Endothelial cell of hepatic sinusoid (primary cell): ENCODE measurements around the gene PTPN4.

Source experiments
- in situ Hi-C: cut with HindIII; loops from 2 replicates; pipeline ENCODE4 v1.10.0; 2017; ENCODE audit warnings: low sequenced_read_pairs

Gene PTPN4, protein sequence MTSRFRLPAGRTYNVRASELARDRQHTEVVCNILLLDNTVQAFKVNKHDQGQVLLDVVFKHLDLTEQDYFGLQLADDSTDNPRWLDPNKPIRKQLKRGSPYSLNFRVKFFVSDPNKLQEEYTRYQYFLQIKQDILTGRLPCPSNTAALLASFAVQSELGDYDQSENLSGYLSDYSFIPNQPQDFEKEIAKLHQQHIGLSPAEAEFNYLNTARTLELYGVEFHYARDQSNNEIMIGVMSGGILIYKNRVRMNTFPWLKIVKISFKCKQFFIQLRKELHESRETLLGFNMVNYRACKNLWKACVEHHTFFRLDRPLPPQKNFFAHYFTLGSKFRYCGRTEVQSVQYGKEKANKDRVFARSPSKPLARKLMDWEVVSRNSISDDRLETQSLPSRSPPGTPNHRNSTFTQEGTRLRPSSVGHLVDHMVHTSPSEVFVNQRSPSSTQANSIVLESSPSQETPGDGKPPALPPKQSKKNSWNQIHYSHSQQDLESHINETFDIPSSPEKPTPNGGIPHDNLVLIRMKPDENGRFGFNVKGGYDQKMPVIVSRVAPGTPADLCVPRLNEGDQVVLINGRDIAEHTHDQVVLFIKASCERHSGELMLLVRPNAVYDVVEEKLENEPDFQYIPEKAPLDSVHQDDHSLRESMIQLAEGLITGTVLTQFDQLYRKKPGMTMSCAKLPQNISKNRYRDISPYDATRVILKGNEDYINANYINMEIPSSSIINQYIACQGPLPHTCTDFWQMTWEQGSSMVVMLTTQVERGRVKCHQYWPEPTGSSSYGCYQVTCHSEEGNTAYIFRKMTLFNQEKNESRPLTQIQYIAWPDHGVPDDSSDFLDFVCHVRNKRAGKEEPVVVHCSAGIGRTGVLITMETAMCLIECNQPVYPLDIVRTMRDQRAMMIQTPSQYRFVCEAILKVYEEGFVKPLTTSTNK

DNA sequence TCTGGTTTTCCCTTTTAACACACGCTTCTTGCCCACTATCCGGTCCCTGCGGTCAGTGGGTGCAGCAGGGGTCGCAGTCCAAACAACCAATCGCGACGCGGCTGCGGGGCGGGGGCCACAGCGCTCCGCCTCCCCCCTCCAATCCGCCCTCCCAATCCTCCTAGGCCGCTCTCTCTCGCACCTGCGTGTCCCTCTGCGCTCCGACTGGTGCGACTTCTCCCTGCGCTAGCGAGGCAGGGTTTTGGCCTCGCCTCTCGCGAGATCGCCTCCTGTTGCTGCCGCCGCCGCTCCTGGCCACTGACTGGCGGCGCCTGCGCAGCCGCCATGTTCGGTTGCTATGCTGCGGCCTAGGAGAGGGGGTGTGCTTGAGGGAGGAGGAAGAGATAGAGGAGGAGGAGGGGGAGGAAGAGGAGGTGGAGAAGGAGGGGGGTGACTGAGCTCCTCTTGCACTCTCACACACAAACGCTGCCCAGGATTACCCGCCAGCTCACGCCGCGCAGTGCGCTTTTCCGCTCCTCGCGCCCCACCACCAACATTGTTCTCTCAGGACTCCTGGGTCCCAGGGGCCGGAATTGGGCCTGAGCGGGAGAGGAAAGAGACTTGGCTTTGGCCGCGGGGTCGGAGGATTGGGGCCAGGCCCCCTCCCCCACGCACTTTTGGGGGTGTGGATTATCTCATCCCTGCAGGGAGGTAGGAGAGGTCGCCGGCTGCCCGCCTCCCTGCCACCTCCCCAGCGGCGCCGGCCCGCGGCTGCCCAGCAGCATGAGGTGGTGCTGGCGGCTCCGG is at the start of gene PTPN4:
Gene PTPN4, plus strand, starts transcription at position 472 of the 786 bp plus-strand sequence. CDS start 49,932 bp downstream, outside the sequence.
- in situ Hi-C loops = no loop called here

DNA sequence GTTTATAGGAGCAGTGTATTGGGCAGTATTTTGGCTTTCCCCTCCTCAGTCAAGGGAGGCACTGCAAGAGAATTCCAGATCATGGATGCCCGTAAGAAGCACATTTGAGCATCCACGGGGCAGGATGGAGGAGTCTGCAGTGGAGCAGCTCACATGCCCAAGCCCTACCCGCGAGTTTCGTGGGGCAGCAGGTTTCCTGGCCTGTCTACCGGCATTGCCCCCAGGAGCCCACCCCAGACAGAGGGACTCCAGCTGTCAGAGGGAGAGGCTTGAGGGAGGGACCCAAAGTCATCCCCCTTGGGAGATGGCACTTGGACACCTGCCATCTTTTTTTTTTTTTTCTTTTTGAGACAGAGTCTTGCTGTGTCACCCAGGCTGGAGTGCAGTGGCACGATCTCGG is 49.4 kb upstream of the PTPN4 start:
- in situ Hi-C loops = no loop called here

DNA sequence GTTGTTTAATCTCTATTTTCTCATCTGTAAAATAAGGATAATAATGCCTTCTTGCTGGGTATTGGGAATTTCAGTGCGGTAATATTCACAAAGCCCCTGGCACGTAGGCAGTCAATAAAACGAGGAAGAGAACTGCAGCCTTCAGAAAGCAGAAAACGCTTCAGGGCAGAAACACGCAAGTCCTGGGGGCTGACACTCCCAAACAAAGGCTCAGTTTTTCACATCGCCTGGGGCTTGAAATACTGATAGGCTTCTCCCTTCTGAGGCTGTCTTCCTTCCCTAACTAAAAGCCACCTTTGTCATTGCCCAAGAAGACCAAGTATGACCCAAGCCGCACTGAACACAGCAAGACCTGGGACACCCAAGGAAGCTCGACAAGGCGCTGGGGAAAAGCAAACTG is 48.4 kb upstream of the PTPN4 start:
- in situ Hi-C loops = no loop called here

DNA sequence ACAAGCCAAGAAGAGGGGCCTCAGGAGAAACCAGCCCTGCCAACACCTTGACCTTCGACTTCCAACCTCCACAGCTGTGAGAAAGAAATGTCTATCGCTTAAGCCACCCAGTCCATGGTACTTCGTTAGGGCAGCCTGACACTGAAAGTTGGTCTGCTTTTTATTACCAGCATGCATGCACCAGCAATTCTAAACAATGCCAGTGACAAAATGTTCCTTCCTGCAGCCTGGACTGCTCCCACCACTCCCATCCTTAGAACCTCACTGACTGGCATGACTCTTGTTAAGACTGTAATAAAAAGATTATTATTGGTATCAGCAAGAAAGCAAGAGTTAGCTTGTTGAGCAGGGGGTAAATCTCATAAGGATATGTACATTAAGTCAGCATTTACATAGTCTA is 47.2 kb upstream of the PTPN4 start:
- in situ Hi-C loops = no loop called here

DNA sequence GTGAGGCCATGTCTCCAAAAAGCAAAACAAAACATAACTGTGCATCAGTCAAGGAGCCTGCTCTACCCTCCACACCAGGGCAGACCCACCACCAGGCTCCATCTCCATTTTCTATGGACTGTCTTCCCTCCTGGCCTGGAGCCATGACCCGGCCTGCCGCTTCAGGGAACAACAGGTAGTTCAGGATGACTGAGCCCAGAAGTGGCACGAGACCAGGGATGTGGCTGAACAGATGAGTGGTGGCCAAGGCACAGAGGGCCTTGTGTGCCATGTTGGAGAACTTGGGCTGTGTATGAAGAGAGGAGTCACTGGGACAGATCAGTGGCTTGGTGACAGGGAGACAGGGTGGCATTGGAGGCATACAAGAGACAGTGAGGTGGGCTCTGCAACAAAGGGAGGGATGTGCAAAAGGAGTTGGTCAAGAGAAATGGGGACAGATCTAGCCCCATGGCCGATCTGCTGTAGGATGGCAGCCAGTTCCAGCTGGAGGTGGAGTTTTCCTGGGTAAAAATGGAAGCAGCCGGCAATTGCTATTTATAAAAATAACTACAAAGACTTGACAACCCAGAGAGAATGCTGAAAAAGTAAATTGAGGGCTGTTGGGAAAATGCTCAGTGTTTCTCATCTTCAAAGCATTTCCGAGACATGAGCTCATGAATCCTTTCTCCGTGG is 45.8 kb upstream of the PTPN4 start:
- in situ Hi-C loops = no loop called here

DNA sequence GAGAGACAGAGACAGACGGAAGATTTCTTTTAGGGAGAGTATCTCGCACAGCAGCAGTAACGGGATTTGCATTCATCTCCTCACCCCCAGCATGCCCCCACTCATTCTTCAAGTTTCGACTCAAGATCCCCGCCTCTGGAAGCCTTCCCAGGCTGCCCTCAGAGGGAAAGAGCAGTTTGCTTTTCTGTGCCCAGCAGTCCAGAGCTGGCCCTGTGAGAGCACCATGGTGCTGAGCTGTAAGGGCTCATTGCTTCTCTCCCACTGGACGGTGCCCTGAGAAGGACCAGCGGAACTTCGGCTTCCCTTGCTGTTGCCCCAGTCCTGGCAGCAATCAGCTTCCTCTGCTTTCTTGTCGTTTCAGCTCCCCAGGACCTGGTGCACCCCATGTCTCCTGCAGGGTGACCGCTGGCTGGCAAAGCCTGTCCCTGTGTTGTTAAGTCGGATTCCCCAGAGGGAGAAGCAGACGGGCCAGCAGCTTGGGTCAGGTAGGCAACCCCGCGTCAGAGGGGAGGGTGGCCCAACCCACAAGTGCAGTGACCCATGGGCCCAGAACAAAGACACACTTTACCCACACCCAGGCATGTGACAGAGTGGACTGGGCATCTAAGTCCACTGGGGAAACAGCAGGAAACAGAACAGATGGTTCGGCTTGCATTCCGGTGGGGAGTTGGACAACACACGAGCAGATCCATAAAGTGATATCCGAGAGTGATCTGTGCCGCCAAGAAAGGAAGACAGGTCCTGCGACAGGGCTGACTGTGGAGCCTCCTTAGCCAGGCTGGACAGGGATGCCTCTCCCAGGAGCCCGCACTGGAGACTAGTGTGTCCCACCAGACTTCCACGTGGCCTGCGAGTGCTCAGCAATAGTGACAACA is 44.1 kb upstream of the PTPN4 start:
- in situ Hi-C loops = no loop called here

DNA sequence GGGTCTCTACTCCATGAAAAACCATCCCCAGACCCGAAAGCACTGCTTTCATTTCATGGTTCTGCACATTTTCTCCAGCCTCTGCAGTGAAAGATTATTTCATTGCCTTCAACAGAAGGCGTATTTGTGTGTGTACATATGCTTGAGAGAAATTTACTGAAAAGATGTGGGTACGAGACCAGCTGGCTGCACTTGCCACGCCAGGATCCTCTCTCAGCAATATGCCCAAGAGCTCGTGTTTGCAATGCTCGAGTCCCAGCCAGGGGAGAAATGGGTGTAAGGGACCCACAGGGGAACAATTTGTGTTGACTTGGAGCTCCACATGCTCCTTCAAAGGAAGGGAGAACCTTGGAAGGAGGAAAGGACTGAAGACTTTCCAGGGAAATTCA is 43.4 kb upstream of the PTPN4 start:
- in situ Hi-C loops = no loop called here

DNA sequence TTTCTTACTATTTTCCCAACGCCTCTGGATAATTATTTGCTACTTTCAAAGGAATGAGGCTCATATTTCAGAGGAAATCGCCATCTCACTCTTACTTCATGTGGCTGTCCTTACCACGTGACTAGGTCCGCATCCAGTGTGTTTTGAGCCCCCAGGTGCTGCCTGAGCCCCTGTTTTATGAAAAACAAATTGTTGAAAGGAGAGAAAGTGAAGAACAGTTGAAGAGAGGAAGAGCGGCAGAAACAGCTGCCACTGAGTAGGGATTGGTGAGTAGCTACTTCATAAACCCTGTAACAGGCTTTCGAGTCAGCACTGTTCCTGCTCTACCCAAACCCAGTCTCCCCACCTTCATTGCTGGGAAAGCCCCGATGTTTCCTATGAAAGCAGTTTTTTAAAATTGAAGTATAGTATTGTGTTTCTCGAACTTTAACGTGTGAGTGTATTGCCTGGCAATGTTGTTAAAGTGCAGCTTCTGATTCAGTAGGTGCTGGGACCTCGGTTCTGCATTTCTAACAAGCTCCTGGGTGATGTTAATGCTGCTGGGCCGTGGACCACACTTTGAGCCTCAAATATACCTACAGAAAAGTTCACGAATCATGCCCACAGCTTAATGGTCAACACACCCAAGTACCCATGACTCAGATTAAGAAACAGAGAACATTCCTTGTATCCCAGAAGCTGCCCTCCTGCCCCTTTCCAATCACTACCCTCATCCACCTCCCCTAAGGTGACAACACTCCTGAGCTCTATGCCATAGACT is 41.0 kb upstream of the PTPN4 start:
- in situ Hi-C loops = no loop called here

DNA sequence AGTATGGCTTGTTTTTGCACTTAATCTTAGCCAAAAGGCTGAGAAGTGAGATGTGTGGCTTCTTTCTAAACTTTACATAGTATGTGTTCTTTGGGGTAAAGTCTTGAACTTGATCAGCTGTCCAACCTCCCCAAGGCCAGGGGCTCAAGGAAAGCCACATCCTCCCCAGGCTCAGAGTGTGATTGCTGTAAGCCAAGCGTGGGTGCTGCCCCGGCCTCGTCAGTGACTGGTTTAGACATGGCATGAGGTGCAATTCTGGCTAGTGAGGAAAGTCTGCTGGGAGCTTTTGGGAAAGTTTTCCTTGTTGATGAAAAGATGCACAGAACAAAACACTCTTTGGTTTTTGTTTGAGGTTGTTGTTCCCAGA is 40.5 kb upstream of the PTPN4 start:
- in situ Hi-C loops = no loop called here

DNA sequence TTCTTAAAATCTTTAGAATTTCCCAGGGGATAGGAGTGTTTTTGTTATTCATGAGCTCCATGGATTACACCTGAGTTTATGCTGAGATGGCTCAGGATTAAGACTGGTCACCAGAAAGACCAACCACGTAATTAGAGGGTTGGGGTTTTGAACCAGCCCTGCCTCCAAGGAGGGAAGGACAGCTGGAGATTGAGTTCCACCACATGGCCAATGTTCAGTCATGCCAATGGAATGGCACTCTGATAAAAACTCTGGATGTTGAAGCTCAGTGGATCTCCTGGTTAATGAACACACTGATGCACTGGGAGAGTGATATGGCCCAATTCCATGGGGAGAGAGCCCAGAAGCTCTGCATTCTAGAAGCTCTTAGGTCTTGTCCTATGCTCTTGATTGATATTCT is 38.7 kb upstream of the PTPN4 start:
- in situ Hi-C loops = no loop called here

DNA sequence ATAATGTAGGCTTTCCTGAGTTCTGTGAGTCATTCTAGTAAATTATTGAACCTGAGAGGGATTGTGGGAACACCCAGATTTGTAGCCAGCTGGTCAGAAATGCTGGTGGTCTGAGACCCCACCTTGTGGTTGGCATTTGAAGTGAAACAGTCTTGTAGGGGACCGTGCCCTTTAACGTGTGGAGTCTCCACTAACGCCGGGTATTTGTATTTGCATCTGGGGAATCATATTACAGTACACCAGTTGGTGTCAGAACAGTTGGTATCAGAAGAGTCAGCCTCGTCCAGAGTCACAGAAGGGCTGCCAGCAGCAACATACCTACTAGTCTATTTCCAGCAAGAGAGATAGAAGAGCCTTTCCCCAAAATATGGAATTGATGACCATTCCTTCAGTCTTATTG is 38.3 kb upstream of the PTPN4 start:
- in situ Hi-C loops = no loop called here

DNA sequence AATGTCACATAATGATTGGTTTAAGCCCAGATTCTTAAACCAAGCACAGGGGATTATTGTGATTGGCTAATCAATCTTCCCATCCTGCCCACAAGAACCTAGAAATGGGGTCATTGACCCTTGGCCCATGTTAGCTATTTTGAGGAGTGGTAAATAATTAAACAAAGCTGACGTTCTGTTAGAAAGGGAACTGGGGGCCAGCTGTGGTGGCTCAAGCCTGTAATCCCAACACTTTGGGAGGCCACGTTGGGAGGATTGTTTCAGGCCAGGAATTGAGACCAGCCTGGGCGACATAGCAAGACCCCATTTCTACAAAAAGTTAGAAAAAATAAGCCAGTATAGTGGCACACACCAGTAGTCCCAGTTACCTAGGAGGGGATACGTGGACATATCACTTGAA is 37.8 kb upstream of the PTPN4 start:
- in situ Hi-C loops = no loop called here

DNA sequence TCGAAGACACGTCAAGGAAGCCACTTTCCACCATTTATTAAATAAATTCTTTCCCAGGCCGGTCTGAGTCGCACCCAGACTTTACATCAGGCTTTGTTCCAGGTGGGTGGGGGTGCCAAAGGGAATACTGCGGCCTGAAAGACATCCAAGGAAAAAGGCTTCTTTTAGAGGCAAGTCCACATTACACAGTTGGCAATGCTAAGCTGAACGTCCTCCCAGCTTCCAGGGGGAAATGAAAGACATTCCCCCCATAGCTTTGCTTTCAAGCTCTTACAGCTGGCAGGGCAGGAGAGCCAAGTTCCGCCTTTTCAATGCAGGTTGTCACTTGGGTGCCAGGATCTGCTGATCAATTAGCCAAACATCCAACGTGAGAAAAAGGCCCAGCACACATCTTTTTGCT is 36.5 kb upstream of the PTPN4 start:
- in situ Hi-C loops = no loop called here

DNA sequence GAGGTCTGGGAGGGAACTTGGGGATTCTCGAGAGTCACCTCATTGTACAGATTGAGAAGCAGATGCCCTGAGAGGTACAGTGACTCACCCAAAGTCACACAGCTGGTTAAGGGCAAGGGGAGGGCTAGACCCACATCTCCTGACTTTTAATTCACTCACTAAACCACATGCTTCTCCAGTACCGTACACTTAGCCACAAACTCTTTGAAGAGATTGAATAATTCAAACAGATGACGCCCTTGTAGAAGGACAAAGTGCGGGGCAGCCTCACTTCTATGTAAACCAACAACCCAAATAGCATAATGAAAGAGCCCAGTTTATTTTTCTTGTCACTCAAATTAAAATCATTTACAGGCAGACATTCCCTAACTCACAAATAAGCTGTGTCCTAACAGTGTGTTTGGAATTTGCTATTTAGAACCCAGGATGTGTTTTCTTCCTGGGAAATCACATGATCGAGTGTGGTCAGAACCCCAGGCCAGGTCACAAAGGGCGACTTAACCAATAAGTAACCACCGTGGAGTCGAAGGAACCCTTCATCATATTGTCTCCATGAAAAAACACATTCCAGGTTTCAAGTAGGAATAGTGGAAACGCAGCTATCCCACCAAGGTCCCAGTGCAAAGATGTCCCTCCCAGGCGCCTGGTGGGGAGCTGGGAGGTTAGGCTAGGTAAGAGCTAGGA is 35.8 kb upstream of the PTPN4 start:
- in situ Hi-C loops = no loop called here

DNA sequence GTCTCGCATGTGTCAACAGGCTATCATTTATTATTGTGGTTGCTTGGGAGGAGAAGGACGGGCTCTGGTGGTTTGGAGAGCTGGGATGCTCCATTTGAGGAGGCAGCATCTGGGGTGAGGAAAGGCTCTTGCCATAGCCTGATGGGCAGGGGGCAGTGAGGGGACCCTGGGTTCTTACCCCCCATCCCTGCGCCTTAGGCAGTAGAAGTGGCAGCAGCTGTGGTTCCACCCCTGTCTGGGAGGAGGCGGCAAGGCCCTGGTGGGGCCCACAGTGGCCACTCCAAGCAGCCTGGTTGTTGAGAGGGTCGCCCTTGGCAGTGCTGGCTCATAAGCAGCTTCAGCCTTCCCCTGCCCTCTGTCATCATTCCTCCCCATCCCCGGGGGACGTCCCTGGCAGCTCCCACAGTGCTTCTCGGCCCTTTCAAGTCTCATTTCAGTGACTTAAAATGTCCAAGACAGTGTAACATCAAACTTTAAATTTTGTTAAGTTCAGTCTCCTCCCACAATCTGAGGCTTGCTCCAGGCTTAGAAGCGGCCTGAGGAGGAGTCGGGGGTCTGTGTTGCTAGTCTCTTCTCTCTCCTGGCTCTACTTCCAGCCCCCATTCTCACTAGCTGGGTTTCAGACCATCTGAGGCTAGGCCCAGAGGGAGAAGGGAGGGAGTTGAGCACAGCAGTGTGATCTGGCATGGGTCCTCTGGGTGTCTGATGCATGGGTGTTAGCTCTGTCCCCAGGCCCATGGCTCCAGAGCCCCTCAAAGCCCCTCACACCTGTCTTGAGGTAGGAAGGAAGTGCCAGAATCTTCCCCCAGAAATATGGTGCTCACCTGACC is 34.9 kb upstream of the PTPN4 start:
- in situ Hi-C loops = no loop called here

DNA sequence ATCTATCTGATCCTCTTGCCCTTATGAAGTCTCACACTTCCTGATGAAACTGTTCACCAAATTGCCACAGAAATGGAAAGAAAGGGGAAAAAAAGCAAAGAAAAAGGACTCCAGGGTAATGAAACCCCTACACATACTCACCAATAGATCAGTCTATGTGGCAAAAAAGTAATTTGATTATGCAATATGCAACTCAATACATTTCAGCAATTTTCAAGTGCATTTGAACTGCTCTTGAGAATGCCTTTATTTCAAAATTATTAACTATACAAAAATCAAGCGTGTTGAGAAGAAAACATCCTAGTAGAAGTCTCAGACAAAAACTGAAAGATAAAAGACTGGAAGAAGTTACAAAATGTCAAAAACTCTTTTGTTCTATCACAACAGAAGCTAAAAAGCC is 32.2 kb upstream of the PTPN4 start:
- in situ Hi-C loops = no loop called here

DNA sequence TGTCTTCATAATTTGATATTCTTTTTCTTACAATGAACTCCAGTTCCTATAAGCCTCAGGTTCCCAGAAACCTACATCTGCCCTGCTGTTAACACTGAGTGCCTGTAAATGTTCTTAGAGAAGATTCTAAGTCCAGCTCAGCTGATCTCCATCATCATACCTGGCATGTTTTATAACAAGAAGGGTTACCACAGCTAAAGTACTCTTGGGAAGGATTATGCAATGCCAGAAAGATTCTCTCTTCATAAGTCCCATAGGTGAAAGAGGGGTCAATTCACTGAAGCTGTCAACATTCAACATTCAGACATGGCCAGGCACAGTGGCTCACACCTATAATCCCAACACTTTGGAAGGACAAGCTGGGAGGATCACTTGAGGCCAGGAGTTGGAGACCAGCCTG is 31.3 kb upstream of the PTPN4 start:
- in situ Hi-C loops = no loop called here
